HepG2 (cell line): ENCODE results near the gene TLR9. TPM values are rescaled to one million over a fixed set of nuclear protein-coding genes. Genes with fewer than 3 reads are reported as not detected.
A peak's percentile ranks its signal among the peaks of the same experiment; 100 is the strongest.

Experiments
- ATAC-seq: fragments of 200-7000 bp; cut with Tn5 transposase; 3 replicates; pipeline ENCODE4 v1.9.1; 2020; ENCODE audit warnings: mild to moderate bottlenecking, moderate library complexity
- BruUV-seq: library from RNA; stranded (reverse); fragments of 400-500 nt; replicated peaks from 2 replicates; lab custom pipeline; 2021; lab: Mats Ljungman, UMichigan
- CTCF ChIA-PET: fragments of 300-600 bp; formaldehyde crosslinking; extraction: SDS; loops from one replicate; lab custom pipeline; 2021; ENCODE audit warnings: low total read pairs, inconsistent platforms, low intra/inter-chr PET ratio; lab: Yijun Ruan, JAX
- POLR2A ChIA-PET: fragments of 350-600 bp; sonication (Branson Sonifier 250); formaldehyde crosslinking; loops from one replicate; lab custom pipeline; 2020; ENCODE audit warnings: antibody characterized with exemption, inconsistent platforms; lab: Yijun Ruan, JAX
- DNase-seq: peaks from one replicate; pipeline ENCODE4 v3.0.0-alpha.2; 2015; ENCODE audit warnings: low spot score
- FAIRE-seq: peaks from 3 replicates; lab custom pipeline; 2011; peaks lifted over from hg19 to GRCh38; lab: Jason Lieb, UNC
- H2AFZ ChIP-seq: one replicate; pipeline ENCODE4 v1.6.1; 2011; ENCODE audit warnings: low read length, inconsistent platforms
- H3K27ac ChIP-seq: fragments of 300-600 bp; 3 replicates; pipeline ENCODE4 v1.8.0; 2011; ENCODE audit warnings: mixed run types, mild to moderate bottlenecking, mixed read lengths, low read length, inconsistent platforms; ENCODE audit not compliant: insufficient read depth; ENCODE audit errors: extremely low read length
- H3K27me3 ChIP-seq, 2 experiments: fragments of 200-600 bp in 1 of 2; 2 replicates in 1 of 2; 3 replicates in 1 of 2; pipeline versions ENCODE4 v1.6.0 to v1.8.0; 2011; ENCODE audit warnings: low read length in 2 of 2, mild to moderate bottlenecking in 2 of 2, moderate library complexity in 2 of 2, inconsistent platforms in 1 of 2; ENCODE audit not compliant: insufficient read depth in 2 of 2, control insufficient read depth in 1 of 2
- H3K36me3 ChIP-seq, 2 experiments: fragments of 200-600 bp in 1 of 2; replicated peaks in 1 of 2; 2 replicates in 1 of 2; 3 replicates in 1 of 2; pipeline versions ENCODE4 v1.5.1 to v1.8.0; 2011; ENCODE audit warnings: low read length in 2 of 2, inconsistent platforms in 1 of 2; ENCODE audit not compliant: insufficient read depth in 2 of 2, control insufficient read depth in 1 of 2
- H3K4me1 ChIP-seq: 2 replicates; pipeline ENCODE4 v1.5.1; 2012; ENCODE audit warnings: low read length, inconsistent platforms; ENCODE audit not compliant: insufficient read depth
- H3K4me2 ChIP-seq: 2 replicates; pipeline ENCODE4 v1.6.0; 2011; ENCODE audit warnings: low read depth, low read length, inconsistent platforms
- H3K4me3 ChIP-seq, 3 experiments: fragments of 200-600 bp in 1 of 3; sonication (generic), shearing (Covaris generic) in 1 of 3; replicated peaks in 1 of 3; 2 replicates each; pipeline ENCODE4 v1.5.1; 2011 to 2016; ENCODE audit warnings: low read length in 3 of 3, inconsistent platforms in 2 of 3, low read depth in 2 of 3, mild to moderate bottlenecking in 2 of 3, control low read depth in 1 of 3, mixed read lengths in 1 of 3; ENCODE audit not compliant: insufficient read depth in 1 of 3
- H3K79me2 ChIP-seq: one replicate; pipeline ENCODE4 v1.6.1; 2011; ENCODE audit warnings: low read length, inconsistent platforms; ENCODE audit not compliant: insufficient read depth
- H3K9ac ChIP-seq: 2 replicates; pipeline ENCODE4 v1.6.0; 2011; ENCODE audit warnings: mild to moderate bottlenecking, low read depth, low read length, inconsistent platforms; ENCODE audit not compliant: insufficient read depth
- H3K9me3 ChIP-seq: 2 replicates; pipeline ENCODE4 v1.5.1; 2012; ENCODE audit warnings: mild to moderate bottlenecking, low read length
- H4K20me1 ChIP-seq: 2 replicates; pipeline ENCODE4 v1.6.0; 2011; ENCODE audit warnings: inconsistent platforms, mild to moderate bottlenecking, low read length, moderate library complexity; ENCODE audit not compliant: insufficient read depth
- CREB1 ChIP-seq, 2 experiments: fragments of 450-650 bp in 1 of 2; IDR thresholded peaks; 2 replicates each; pipeline ENCODE4 v1.6.1; 2016 to 2017; ENCODE audit warnings: control low read depth in 1 of 2, mild to moderate bottlenecking in 1 of 2, missing compliant biosample characterization in 1 of 2, missing genetic modification characterization in 1 of 2
- FOXA1 ChIP-seq, 2 experiments: fragments of 450-650 bp in 1 of 2; sonication (generic) in 1 of 2; formaldehyde crosslinking in 1 of 2; IDR thresholded peaks; 2 replicates each; pipeline versions ENCODE4 v1.4.0 to v1.6.1; 2016 to 2020; ENCODE audit warnings: missing genetic modification reagents in 1 of 2
- MAFF ChIP-seq: IDR thresholded peaks from 2 replicates; pipeline ENCODE4 v1.6.1; 2011; ENCODE audit warnings: low read depth, low read length, improper control_type of control experiment
- MAFK ChIP-seq, 2 experiments: IDR thresholded peaks in 1 of 2; conservative IDR thresholded peaks in 1 of 2; 2 replicates each; pipeline ENCODE4 v1.6.1; 2011; ENCODE audit warnings: improper control_type of control experiment in 2 of 2, low read length in 2 of 2
- NFIC ChIP-seq: IDR thresholded peaks from 2 replicates; pipeline ENCODE4 v1.6.1; 2012; ENCODE audit warnings: mild to moderate bottlenecking, low read length, inconsistent platforms
- POLR2AphosphoS5 ChIP-seq: IDR thresholded peaks from 2 replicates; pipeline ENCODE4 v1.6.1; 2012; ENCODE audit warnings: low read depth, low read length
- WGBS: methylation state at CpG from one replicate; pipeline ENCODE4 v1.1.6; 2017; ENCODE audit warnings: low lambda C conversion rate; 5-methylcytosine and 5-hydroxymethylcytosine counted together
- in situ Hi-C: cut with HindIII; loops from 2 replicates; pipeline ENCODE4 v1.10.0; 2017; ENCODE audit warnings: low pct_unique_long_range_greater_than_20kb; ENCODE audit not compliant: extremely low pct_ligation_motif_present
- intact Hi-C: fragments of 100-400 bp; cut with micrococcal nuclease; formaldehyde crosslinking; loops from one replicate; pipeline ENCODE4 v1.10.0; 2022; ENCODE audit not compliant: unreplicated experiment
- polyA plus RNA-seq, 8 experiments: library from polyadenylated mRNA; depleted of rRNA in 3 of 8; stranded (reverse) in 7 of 8; unstranded in 1 of 8; fragments of >200 nt; fragmentation: Illumina TruSeq in 4 of 8; extraction: Trizol in 4 of 8; gene quantifications; 2 replicates each; pipeline versions ENCODE4 v1.2.1 to v1.2.3, GENCODE V29; 2011 to 2016; ENCODE audit warnings: low read depth in 4 of 8, missing spikeins in 1 of 8, mixed read lengths in 1 of 8; ENCODE audit not compliant: insufficient read depth in 1 of 8
- total RNA-seq, 5 experiments: library from RNA; depleted of rRNA; stranded (reverse); fragments of >200 nt; fragmentation: Illumina TruSeq; extraction: Trizol; gene quantifications; 2 replicates each; pipeline ENCODE4 v1.2.3, GENCODE V29; 2016; ENCODE audit warnings: low read depth in 1 of 5
- TF ChIP-seq, protein P1 (sequence below): sonication (generic); formaldehyde crosslinking; IDR thresholded peaks from 2 replicates; pipeline ENCODE4 v1.5.1; 2020; ENCODE audit warnings: missing genetic modification reagents, mild to moderate bottlenecking, borderline replicate concordance

The TLR9 gene
- total and polyA plus RNA-seq, 2 of the 13 experiments (the other 11 are each of a cell fraction or from before 2014, with no cell fraction given), result not detected

DNA sequence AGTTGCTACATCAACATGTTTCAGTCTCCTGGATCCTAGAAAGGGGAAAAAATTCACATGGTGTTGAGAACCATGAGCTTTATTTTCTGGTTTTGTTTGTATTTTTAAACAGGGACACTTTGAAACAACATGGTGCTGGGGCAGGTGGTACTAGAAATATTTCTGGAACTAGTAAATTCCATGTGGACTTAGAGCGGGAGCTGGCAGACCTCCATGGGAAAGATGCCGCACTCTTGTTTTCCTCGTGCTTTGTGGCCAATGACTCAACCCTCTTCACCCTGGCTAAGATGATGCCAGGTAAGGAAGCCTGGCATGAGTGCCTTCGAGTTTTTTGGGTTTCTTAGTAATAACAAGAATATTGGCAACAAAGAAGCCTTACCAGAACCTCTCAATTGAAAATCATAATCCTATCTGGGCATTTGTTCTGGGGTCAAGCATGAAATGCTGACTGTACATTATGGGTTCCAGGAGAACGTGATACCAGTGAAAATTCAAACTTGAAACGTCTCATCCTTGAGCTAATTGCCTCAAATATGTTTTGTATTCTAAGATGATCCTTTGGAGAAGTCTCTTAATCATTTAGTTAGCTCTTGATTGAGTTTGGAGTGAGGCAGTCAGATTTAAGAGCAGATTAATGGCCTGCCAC is 19.6 kb downstream of the TLR9 start:
- FAIRE-seq (no peak), DNase-seq (no peak), ATAC-seq (no peak)
- WGBS, result 91% methylated on average over 6 of the region's 6 CpGs
- H3K4me1 ChIP-seq, result peaks cover 60% of the 10 kb centered on the region
- no peak overlapping the region for H3K9ac ChIP-seq
- in situ Hi-C loops (no loop called here), intact Hi-C loops (no loop called here)
- ChIA-PET POLR2A (no interaction called here), CTCF (no interaction called here)
- H3K4me3 ChIP-seq, result no peak overlapping the region
- H2AFZ ChIP-seq, result no peak overlapping the region
- no peaks in the 10 kb centered on the region for H4K20me1 ChIP-seq
- no peaks in the 10 kb centered on the region for H3K79me2 ChIP-seq
- no peak overlapping the region for H3K4me2 ChIP-seq
- no peak overlapping the region for H3K27ac ChIP-seq
- H3K9me3 ChIP-seq, result no peaks in the 10 kb centered on the region
- no peaks in the 10 kb centered on the region for H3K27me3 ChIP-seq
- H3K36me3 ChIP-seq, result peaks cover 15 to 80% of the 10 kb centered on the region in 2 experiments
- no peak for TF ChIP-seq POLR2AphosphoS5
- peak; percentile 73 for TF ChIP-seq MAFF
- peak; percentile 76 to 79 for TF ChIP-seq MAFK (conservative IDR thresholded peaks at IDR 0.05 in 1 of 2, IDR thresholded peaks at IDR 0.05 in 1 of 2; ENCODE audit: low read length in 2 of 2)
- no TSS peak for BruUV-seq

DNA sequence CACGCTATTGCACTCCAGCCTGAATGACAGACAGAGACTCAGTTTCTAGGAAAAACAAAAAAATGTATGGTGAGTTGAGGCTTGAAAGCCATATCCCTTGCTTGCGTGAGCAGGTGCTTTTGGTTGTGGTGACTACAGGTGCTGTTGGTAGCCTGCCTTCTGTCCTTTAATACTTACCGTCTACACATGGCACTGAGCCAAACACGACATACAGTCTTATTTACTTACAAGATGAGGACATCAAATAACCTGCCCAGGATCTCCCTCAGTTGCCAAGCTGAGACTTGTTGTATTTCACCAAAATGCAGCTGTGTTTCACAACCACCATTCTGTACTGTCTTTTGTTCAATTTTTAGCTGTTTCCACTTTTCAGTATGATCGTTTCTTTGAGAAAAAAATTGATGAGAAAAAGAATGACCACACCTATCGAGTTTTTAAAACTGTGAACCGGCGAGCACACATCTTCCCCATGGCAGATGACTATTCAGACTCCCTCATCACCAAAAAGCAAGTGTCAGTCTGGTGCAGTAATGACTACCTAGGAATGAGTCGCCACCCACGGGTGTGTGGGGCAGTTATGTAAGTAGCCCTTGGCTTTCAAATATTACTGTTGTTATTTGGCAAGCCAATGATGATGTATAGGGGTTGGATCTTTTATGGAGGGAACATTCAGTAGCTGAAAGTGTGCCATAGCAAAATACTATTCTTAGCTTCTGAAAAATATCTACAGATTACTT is 20.9 kb downstream of the TLR9 start:
- ATAC-seq (no peak), DNase-seq (peak; percentile 47), FAIRE-seq (no peak)
- H3K9me3 ChIP-seq, result no peaks in the 10 kb centered on the region
- H3K4me2 ChIP-seq, result no peak overlapping the region
- in situ Hi-C loops, result no loop called here
- 77% methylated on average over 10 of the region's 10 CpGs for WGBS
- no peaks in the 10 kb centered on the region for H3K27me3 ChIP-seq
- H3K9ac ChIP-seq, result no peak overlapping the region
- H3K36me3 ChIP-seq, result peaks cover 13 to 75% of the 10 kb centered on the region in 2 experiments
- POLR2A ChIA-PET, result no interaction called here
- TF ChIP-seq, protein P1, sequence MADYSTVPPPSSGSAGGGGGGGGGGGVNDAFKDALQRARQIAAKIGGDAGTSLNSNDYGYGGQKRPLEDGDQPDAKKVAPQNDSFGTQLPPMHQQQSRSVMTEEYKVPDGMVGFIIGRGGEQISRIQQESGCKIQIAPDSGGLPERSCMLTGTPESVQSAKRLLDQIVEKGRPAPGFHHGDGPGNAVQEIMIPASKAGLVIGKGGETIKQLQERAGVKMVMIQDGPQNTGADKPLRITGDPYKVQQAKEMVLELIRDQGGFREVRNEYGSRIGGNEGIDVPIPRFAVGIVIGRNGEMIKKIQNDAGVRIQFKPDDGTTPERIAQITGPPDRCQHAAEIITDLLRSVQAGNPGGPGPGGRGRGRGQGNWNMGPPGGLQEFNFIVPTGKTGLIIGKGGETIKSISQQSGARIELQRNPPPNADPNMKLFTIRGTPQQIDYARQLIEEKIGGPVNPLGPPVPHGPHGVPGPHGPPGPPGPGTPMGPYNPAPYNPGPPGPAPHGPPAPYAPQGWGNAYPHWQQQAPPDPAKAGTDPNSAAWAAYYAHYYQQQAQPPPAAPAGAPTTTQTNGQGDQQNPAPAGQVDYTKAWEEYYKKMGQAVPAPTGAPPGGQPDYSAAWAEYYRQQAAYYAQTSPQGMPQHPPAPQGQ (CRISPR knock-in tag), result no peak
- TF ChIP-seq CREB1 (IDR thresholded peaks at IDR 0.05) (no peak), CREB1 (CRISPR knock-in tag; IDR thresholded peaks at IDR 0.05) (0 out of 2 replicates have a peak, but pooled peaks have one; percentile 17), FOXA1 (IDR thresholded peaks at IDR 0.05) (no peak), FOXA1 (CRISPR knock-in tag; IDR thresholded peaks at IDR 0.05) (0 out of 2 replicates have a peak, but pooled peaks have one; percentile 20), NFIC (0 out of 2 replicates have a peak, but pooled peaks have one; percentile 20)
- no peaks in the 10 kb centered on the region for H3K79me2 ChIP-seq
- BruUV-seq, result no TSS peak
- H4K20me1 ChIP-seq, result no peaks in the 10 kb centered on the region
- H3K4me1 ChIP-seq, result peaks cover 60% of the 10 kb centered on the region
- intact Hi-C loops, result no loop called here
- H2AFZ ChIP-seq, result no peak overlapping the region
- no peak overlapping the region for H3K4me3 ChIP-seq
- no peak overlapping the region for H3K27ac ChIP-seq
- CTCF ChIA-PET, result no interaction called here
